HL-60 (cell line): ENCODE data around the gene GPR82.
A peak's percentile ranks its signal among the peaks of the same experiment; 100 is the strongest.
"Not testable (repeated sequence)": the region's sequence is repeated elsewhere in the genome, so short reads cannot be mapped to it uniquely, and the experiment has no call there.

Source experiments
- DNase-seq, 2 experiments: peaks; one replicate each; pipeline ENCODE4 v3.0.0-alpha.2; 2010 to 2020; ENCODE audit warnings: low read depth in 1 of 2, low spot score in 1 of 2
- H3K27ac ChIP-seq: fragments of 250-450 bp; sonication (Bioruptor Pico); replicated peaks from 2 replicates; pipeline ENCODE4 v1.5.1; 2020; ENCODE audit warnings: mild to moderate bottlenecking, moderate library complexity
- H3K27me3 ChIP-seq: fragments of 250-450 bp; sonication (Bioruptor Pico); 2 replicates; pipeline ENCODE4 v1.5.1; 2021; ENCODE audit warnings: mild to moderate bottlenecking, moderate library complexity; ENCODE audit not compliant: insufficient read depth, poor library complexity, severe bottlenecking
- H3K4me3 ChIP-seq: replicated peaks from 2 replicates; pipeline ENCODE4 v1.5.1; 2011; ENCODE audit warnings: mild to moderate bottlenecking, control low read depth, low read length; ENCODE audit not compliant: insufficient read depth
- GABPA ChIP-seq: IDR thresholded peaks from 2 replicates; pipeline ENCODE4 v1.6.1; 2012; ENCODE audit warnings: low read depth
- POLR2AphosphoS5 ChIP-seq: IDR thresholded peaks from 2 replicates; pipeline ENCODE4 v1.6.1; 2012; ENCODE audit warnings: low read depth
- SPI1 ChIP-seq: IDR thresholded peaks from 2 replicates; pipeline ENCODE4 v1.6.1; 2012; ENCODE audit warnings: low read depth, mild to moderate bottlenecking, borderline replicate concordance
- TF ChIP-seq, protein P1 (sequence below): IDR thresholded peaks from one replicate; pipeline ENCODE4 v1.5.1; 2011; ENCODE audit warnings: low read length, control low read depth, inconsistent platforms; ENCODE audit not compliant: insufficient read depth
- TF ChIP-seq, protein P2 (sequence below): IDR thresholded peaks from 2 replicates; pipeline ENCODE4 v1.6.1; 2012; ENCODE audit warnings: low read depth; ENCODE audit not compliant: insufficient replicate concordance

The GPR82 gene

DNA sequence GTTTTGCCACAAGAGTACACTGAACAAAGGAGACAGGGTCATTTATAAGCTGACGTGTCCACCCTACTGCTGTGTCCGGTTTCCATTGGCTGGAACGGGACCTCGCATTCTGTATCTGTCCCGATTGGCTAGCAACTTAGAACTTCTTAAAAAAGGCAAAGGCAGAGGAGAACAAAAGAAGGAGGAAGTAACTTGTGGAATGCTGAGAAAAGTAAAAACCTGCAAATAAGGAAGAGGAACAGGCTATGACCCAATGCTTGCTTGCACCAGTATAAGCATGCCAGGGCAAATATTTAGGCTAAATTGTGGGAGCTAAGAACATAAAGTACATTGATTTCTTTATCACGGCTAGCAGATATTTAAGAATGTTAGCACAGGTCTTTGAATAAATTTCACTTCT, 4.4 kb upstream of the GPR82 start:
- H3K27me3 ChIP-seq, H3K4me3 ChIP-seq: not testable (repeated sequence)
- H3K27ac ChIP-seq: peak overlapping the region; percentile 69
- peak; percentile 74 for TF ChIP-seq SPI1
- DNase-seq: peak in 1 of 2 experiments; percentile 45

DNA sequence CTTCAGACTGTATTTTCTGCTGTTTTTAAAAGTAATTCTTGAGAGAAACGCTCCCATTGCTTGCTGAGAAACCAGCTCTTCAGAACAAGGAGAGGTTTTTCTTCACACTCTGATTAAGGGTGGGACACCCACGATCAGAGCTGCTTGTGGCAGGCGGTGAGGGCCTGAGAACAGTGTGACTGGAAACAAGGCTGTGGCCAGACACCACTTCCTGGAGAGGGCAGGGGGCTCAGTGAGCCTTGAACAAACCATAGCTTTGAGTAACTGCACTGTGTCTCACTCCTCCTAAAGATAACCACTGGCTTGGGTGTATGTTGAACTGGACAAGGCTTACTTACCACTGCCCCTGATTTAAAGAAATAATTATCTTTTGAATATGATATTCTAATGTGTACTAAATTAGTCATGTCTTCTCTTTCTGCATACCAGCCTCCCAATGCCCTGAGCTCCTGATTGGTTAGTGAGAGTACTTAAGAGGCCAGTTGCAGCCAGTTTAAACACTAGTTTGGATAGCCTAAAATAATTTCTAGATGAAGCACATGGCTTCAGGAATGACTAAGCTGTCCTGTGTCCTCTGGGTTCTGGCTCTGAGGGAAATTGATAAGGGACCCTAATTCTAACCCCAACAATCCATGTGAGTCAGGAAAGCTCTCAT, 3.7 kb upstream of the GPR82 start:
- TF ChIP-seq, protein P1, sequence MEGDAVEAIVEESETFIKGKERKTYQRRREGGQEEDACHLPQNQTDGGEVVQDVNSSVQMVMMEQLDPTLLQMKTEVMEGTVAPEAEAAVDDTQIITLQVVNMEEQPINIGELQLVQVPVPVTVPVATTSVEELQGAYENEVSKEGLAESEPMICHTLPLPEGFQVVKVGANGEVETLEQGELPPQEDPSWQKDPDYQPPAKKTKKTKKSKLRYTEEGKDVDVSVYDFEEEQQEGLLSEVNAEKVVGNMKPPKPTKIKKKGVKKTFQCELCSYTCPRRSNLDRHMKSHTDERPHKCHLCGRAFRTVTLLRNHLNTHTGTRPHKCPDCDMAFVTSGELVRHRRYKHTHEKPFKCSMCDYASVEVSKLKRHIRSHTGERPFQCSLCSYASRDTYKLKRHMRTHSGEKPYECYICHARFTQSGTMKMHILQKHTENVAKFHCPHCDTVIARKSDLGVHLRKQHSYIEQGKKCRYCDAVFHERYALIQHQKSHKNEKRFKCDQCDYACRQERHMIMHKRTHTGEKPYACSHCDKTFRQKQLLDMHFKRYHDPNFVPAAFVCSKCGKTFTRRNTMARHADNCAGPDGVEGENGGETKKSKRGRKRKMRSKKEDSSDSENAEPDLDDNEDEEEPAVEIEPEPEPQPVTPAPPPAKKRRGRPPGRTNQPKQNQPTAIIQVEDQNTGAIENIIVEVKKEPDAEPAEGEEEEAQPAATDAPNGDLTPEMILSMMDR: no peak
- no peak for TF ChIP-seq GABPA
- TF ChIP-seq, protein P2, sequence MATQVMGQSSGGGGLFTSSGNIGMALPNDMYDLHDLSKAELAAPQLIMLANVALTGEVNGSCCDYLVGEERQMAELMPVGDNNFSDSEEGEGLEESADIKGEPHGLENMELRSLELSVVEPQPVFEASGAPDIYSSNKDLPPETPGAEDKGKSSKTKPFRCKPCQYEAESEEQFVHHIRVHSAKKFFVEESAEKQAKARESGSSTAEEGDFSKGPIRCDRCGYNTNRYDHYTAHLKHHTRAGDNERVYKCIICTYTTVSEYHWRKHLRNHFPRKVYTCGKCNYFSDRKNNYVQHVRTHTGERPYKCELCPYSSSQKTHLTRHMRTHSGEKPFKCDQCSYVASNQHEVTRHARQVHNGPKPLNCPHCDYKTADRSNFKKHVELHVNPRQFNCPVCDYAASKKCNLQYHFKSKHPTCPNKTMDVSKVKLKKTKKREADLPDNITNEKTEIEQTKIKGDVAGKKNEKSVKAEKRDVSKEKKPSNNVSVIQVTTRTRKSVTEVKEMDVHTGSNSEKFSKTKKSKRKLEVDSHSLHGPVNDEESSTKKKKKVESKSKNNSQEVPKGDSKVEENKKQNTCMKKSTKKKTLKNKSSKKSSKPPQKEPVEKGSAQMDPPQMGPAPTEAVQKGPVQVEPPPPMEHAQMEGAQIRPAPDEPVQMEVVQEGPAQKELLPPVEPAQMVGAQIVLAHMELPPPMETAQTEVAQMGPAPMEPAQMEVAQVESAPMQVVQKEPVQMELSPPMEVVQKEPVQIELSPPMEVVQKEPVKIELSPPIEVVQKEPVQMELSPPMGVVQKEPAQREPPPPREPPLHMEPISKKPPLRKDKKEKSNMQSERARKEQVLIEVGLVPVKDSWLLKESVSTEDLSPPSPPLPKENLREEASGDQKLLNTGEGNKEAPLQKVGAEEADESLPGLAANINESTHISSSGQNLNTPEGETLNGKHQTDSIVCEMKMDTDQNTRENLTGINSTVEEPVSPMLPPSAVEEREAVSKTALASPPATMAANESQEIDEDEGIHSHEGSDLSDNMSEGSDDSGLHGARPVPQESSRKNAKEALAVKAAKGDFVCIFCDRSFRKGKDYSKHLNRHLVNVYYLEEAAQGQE: no peak
- TF ChIP-seq SPI1: no peak
- TF ChIP-seq POLR2AphosphoS5: no peak
- Histone ChIP-seq H3K4me3 (no peak overlapping the region), H3K27me3 (no peaks in the 10 kb centered on the region), H3K27ac (peak overlapping the region; percentile 69)
- DNase-seq: peak in 1 of 2 experiments; percentile 51

DNA sequence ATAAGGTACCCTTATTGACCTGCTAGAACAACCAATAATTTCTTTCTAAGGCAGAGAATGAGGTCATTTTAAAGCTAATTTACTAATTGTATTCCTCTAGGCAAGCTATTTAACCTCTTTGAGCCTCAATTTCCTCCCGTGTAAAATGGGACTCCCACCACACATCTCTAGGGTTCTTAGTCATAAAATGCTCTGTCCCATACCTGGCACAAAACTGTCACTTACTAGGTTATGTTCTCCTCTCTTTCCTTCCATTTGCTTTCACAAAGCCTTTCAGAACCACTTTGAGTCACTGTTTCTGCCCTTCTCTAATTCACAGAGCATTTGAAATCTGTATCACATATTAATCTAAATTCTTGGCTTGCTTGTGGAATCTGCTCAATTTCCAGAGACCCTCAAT, 2.4 kb upstream of the GPR82 start:
- H3K27ac ChIP-seq: no peak overlapping the region
- no peak for DNase-seq
- H3K4me3 ChIP-seq: no peak overlapping the region
- TF ChIP-seq SPI1 (no peak), GABPA (no peak), POLR2AphosphoS5 (no peak)
- TF ChIP-seq, protein P2: no peak
- TF ChIP-seq, protein P1: no peak
- H3K27me3 ChIP-seq: no peaks in the 10 kb centered on the region

DNA sequence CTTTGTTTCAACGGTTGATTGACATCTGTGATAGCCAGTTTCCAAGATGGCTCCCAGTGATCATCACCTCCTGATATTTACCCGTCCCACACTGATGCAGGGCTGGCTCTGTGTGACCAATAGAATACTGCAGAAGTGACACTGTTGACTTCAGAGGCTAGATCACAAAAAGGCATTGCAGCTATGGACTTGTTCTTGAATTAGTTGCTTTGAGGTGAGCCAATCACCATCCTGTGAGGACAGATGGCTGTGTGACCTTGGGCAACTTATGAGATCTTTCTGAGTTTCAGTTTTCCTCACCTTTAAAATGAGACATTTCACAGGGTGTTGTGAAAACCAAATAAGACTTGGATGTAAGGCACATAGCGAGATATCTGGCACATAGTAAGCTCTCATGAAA, 1.8 kb upstream of the GPR82 start:
- Histone ChIP-seq H3K27me3 (no peaks in the 10 kb centered on the region), H3K27ac (no peak overlapping the region), H3K4me3 (no peak overlapping the region)
- no peak for DNase-seq
- TF ChIP-seq GABPA (no peak), SPI1 (no peak), POLR2AphosphoS5 (no peak)
- TF ChIP-seq, protein P2: no peak
- TF ChIP-seq, protein P1: no peak
